GM10847 (cell line): ENCODE measurements around the gene NHSL1.

ENCODE experiments used
- POLR2A ChIP-seq: IDR thresholded peaks from 2 replicates; pipeline ENCODE4 v1.6.1; 2011; ENCODE audit not compliant: insufficient read length; ENCODE audit errors: extremely low read depth

NHSL1 gene

GRCh38 chr6:138509371-138509770, 10.1 kb upstream of the NHSL1 start:
- TF ChIP-seq POLR2A = no peak

GRCh38 chr6:138508676-138508988, 9.3 kb upstream of the NHSL1 start:
- TF ChIP-seq POLR2A = no peak

- no peak for TF ChIP-seq POLR2A
These were observed 8.8 kb upstream of the NHSL1 start for GRCh38 chr6:138507977-138508675.

GRCh38 chr6:138504764-138505689, 5.7 kb upstream of the NHSL1 start:
- no peak for TF ChIP-seq POLR2A

GRCh38 chr6:138503881-138504680, 4.8 kb upstream of the NHSL1 start:
- no peak for TF ChIP-seq POLR2A

- TF ChIP-seq POLR2A = no peak
These were observed 3.3 kb upstream of the NHSL1 start for GRCh38 chr6:138502546-138502945.

GRCh38 chr6:138500867-138501446, 1.7 kb upstream of the NHSL1 start:
- TF ChIP-seq POLR2A = no peak

- TF ChIP-seq POLR2A = no peak
These were observed 861 bp upstream of the NHSL1 start for GRCh38 chr6:138500045-138500665.

- no peak for TF ChIP-seq POLR2A
These were observed 528 bp downstream of the NHSL1 start for GRCh38 chr6:138498629-138499302.

GRCh38 chr6:138497286-138497685, 2.0 kb downstream of the NHSL1 start:
- no peak for TF ChIP-seq POLR2A

GRCh38 chr6:138494312-138494711, 5.0 kb downstream of the NHSL1 start:
- no peak for TF ChIP-seq POLR2A

GRCh38 chr6:138493413-138493812, 5.9 kb downstream of the NHSL1 start:
- TF ChIP-seq POLR2A = no peak

GRCh38 chr6:138492871-138493270, 6.4 kb downstream of the NHSL1 start:
- TF ChIP-seq POLR2A = no peak

- no peak for TF ChIP-seq POLR2A
These were observed 7.2 kb downstream of the NHSL1 start for GRCh38 chr6:138492113-138492512.

GRCh38 chr6:138491017-138491416, 8.3 kb downstream of the NHSL1 start:
- TF ChIP-seq POLR2A = no peak

GRCh38 chr6:138489846-138490245, 9.4 kb downstream of the NHSL1 start:
- no peak for TF ChIP-seq POLR2A
